Aorta (tissue), 5 donors: ENCODE results near the gene DAAM2. TPM values are rescaled to one million over a fixed set of nuclear protein-coding genes. Genes with fewer than 3 reads are reported as not detected.
A peak's percentile ranks its signal among the peaks of the same experiment; 100 is the strongest.

ENCODE experiments used
- ATAC-seq: fragments of 200-7000 bp; cut with Tn5 transposase; one replicate; pipeline ENCODE4 v1.9.1; 2022; ENCODE audit warnings: moderate library complexity; ENCODE audit not compliant: low FRiP score
- DNase-seq, 2 donors: peaks; one replicate each; pipeline ENCODE4 v3.0.0-alpha.2; 2020
- H3K27ac ChIP-seq, 2 donors: one replicate each; pipeline ENCODE4 v1.5.1; 2013; ENCODE audit warnings: low read length in 2 of 2, mild to moderate bottlenecking in 2 of 2, moderate library complexity in 2 of 2, control low read depth in 1 of 2, inconsistent platforms in 1 of 2, low read depth in 1 of 2
- H3K27me3 ChIP-seq, 2 donors: one replicate each; pipeline ENCODE4 v1.6.1; 2013; ENCODE audit warnings: control low read depth in 1 of 2, low read length in 1 of 2, mild to moderate bottlenecking in 1 of 2, moderate library complexity in 1 of 2; ENCODE audit not compliant: insufficient read depth in 2 of 2, control insufficient read depth in 1 of 2
- H3K36me3 ChIP-seq, 2 donors: one replicate each; pipeline ENCODE4 v1.6.1; 2013; ENCODE audit warnings: control low read depth in 1 of 2, low read length in 1 of 2, mild to moderate bottlenecking in 1 of 2; ENCODE audit not compliant: insufficient read depth in 2 of 2, control insufficient read depth in 1 of 2
- H3K4me1 ChIP-seq, 2 donors: one replicate each; pipeline ENCODE4 v1.6.1; 2013; ENCODE audit warnings: low read length in 2 of 2, control low read depth in 1 of 2, mild to moderate bottlenecking in 1 of 2, moderate library complexity in 1 of 2; ENCODE audit not compliant: insufficient read depth in 2 of 2, control insufficient read depth in 1 of 2
- H3K4me3 ChIP-seq, 2 donors: one replicate each; pipeline ENCODE4 v1.5.1; 2013; ENCODE audit warnings: low read length in 2 of 2, control low read depth in 1 of 2, mild to moderate bottlenecking in 1 of 2
- H3K9me3 ChIP-seq: one replicate; pipeline ENCODE4 v1.6.1; 2013; ENCODE audit warnings: mild to moderate bottlenecking, low read length; ENCODE audit not compliant: control insufficient read depth
- WGBS, 2 donors: extraction: QIAGEN DNeasy Blood & Tissue Kit; methylation state at CpG; one replicate each; pipeline ENCODE4 v1.1.7; 2013; 5-methylcytosine and 5-hydroxymethylcytosine counted together
- intact Hi-C, 2 donors: fragments of 100-400 bp; cut with DNase I; formaldehyde crosslinking; loops; one replicate each; pipeline versions ENCODE4 v1.14.2 to v1.15.0; 2022
- polyA plus RNA-seq, 2 donors: library from polyadenylated mRNA; stranded (reverse); fragments of 200-250 nt; gene quantifications; one replicate each; pipeline ENCODE4 v1.2.3, GENCODE V29; 2013
- total RNA-seq, 2 donors: library from RNA; stranded (reverse); fragmentation: NEBNext Ultra II Directional; extraction: Animal tissue kit (Norgen Biotek cat#: 25700); gene quantifications; one replicate each; pipeline ENCODE4 v1.2.1, GENCODE V29; 2021
- donor health status: healthy with polysubstance abuse.
- donor health status: Bipolar disorder and iron deficiency.
- donor health status: DM: no; HTN: no; CAD: no.
- donor health status: DM: no; HTN: no; CAD: no.
- donor health status: DM: yes; HTN: yes; CAD: no.

DAAM2 gene
- total and polyA plus RNA-seq, 4 donors: 27.3 to 62.1 (median 45.9) TPM

- 97% methylated on average over 3 of the region's 3 CpGs for WGBS, 2 donors
These were observed 78.8 kb downstream of the DAAM2 start for GRCh38 chr6:39870950-39871349.

GRCh38 chr6:39873439-39873838, 81.3 kb downstream of the DAAM2 start:
- Histone ChIP-seq H3K4me1 (no peaks in the 10 kb centered on the region), H3K9me3 (no peaks in the 10 kb centered on the region), H3K27me3 (no peaks in the 10 kb centered on the region), H3K27ac (no peak overlapping the region), H3K4me3 (no peak overlapping the region), H3K36me3 (peaks cover 3 to 11% of the 10 kb centered on the region in 2 donors)
- 59 to 76% methylated on average over 3 of the region's 3 CpGs for WGBS, 2 donors
- DNase-seq: no peak
- intact Hi-C loops: no loop called here
- no peak for ATAC-seq

More at GRCh38 chr6:39870950-39871349, 78.8 kb downstream of the DAAM2 start:
- no peak overlapping the region for H3K4me3 ChIP-seq
- ATAC-seq (no peak), DNase-seq (no peak)
- H3K27ac ChIP-seq: no peak overlapping the region
- no peaks in the 10 kb centered on the region for H3K9me3 ChIP-seq
- peaks cover 3 to 14% of the 10 kb centered on the region in 2 donors for H3K36me3 ChIP-seq
- intact Hi-C loops: no loop called here
- no peaks in the 10 kb centered on the region for H3K4me1 ChIP-seq
- no peaks in the 10 kb centered on the region for H3K27me3 ChIP-seq

GRCh38 chr6:39876111-39876510, 83.9 kb downstream of the DAAM2 start:
- Histone ChIP-seq H3K27ac (no peak overlapping the region), H3K4me3 (no peak overlapping the region), H3K4me1 (peaks cover 2% of the 10 kb centered on the region in 2 donors), H3K36me3 (peaks cover 3 to 10% of the 10 kb centered on the region in 2 donors), H3K27me3 (no peaks in the 10 kb centered on the region), H3K9me3 (no peaks in the 10 kb centered on the region)
- intact Hi-C loops: no loop called here
- DNase-seq (no peak), ATAC-seq (no peak)

GRCh38 chr6:39876826-39877225, 84.7 kb downstream of the DAAM2 start:
- no peak for ATAC-seq
- no peaks in the 10 kb centered on the region for H3K27me3 ChIP-seq
- DNase-seq: no peak
- peaks cover 2% of the 10 kb centered on the region in 2 donors for H3K4me1 ChIP-seq
- 69 to 74% methylated on average over 3 of the region's 3 CpGs for WGBS, 2 donors
- H3K27ac ChIP-seq: peak overlapping the region in 1 of 2 donors; percentile 59
- H3K36me3 ChIP-seq: peaks cover 3 to 7% of the 10 kb centered on the region in 2 donors
- intact Hi-C loops: no loop called here
- no peak overlapping the region for H3K4me3 ChIP-seq
- no peaks in the 10 kb centered on the region for H3K9me3 ChIP-seq

- H3K4me1 ChIP-seq: peaks cover 2% of the 10 kb centered on the region in 2 donors
- 27 to 36% methylated on average over 3 of the region's 3 CpGs for WGBS, 2 donors
These were observed 87.4 kb downstream of the DAAM2 start for GRCh38 chr6:39879535-39879934.

GRCh38 chr6:39880594-39880993, 88.4 kb downstream of the DAAM2 start:
- no peak overlapping the region for H3K4me3 ChIP-seq
- H3K36me3 ChIP-seq: peaks cover 0 to under 1% of the 10 kb centered on the region in 2 donors
- H3K4me1 ChIP-seq: peaks cover 2% of the 10 kb centered on the region in 2 donors
- ATAC-seq: no peak
- no peaks in the 10 kb centered on the region for H3K9me3 ChIP-seq
- no peak for DNase-seq
- H3K27ac ChIP-seq: peak overlapping the region; percentile 62 to 70
- 46 to 54% methylated on average over 4 of the region's 4 CpGs for WGBS, 2 donors
- H3K27me3 ChIP-seq: no peaks in the 10 kb centered on the region
- intact Hi-C loops: loop anchor here (10.0 kb wide), 2 partner anchors 156 to 536 kb away; partner anchors contain the start of gene KIF6 (in 1 of the 2)

More at GRCh38 chr6:39879535-39879934, 87.4 kb downstream of the DAAM2 start:
- ATAC-seq (no peak), DNase-seq (no peak)
- Histone ChIP-seq H3K36me3 (peaks cover 0 to 1% of the 10 kb centered on the region in 2 donors), H3K27me3 (no peaks in the 10 kb centered on the region), H3K4me3 (no peak overlapping the region), H3K9me3 (no peaks in the 10 kb centered on the region), H3K27ac (peak overlapping the region in 1 of 2 donors; percentile 62)
- intact Hi-C loops: no loop called here

- ATAC-seq: peak; percentile 49
- no peaks in the 10 kb centered on the region for H3K9me3 ChIP-seq
- H3K36me3 ChIP-seq: no peaks in the 10 kb centered on the region
- intact Hi-C loops: loop anchor here (10.0 kb wide), 2 partner anchors 157 to 537 kb away; partner anchors contain the start of gene KIF6 (in 1 of the 2)
- DNase-seq: peak; percentile 83 to 87
- no peaks in the 10 kb centered on the region for H3K27me3 ChIP-seq
- 4 to 7% methylated on average over 16 of the region's 16 CpGs for WGBS, 2 donors
- H3K4me3 ChIP-seq: no peak overlapping the region
- peaks cover 2 to 5% of the 10 kb centered on the region in 2 donors for H3K4me1 ChIP-seq
- H3K27ac ChIP-seq: peak overlapping the region; percentile 53 to 97
These were observed 89.8 kb downstream of the DAAM2 start for GRCh38 chr6:39881851-39882530.

- DNase-seq: peak; percentile 90 to 93
- WGBS, 2 donors: 5 to 6% methylated on average over 8 of the region's 8 CpGs
- Histone ChIP-seq H3K9me3 (no peaks in the 10 kb centered on the region), H3K27ac (peak overlapping the region; percentile 32 to 97), H3K4me1 (peaks cover 2 to 5% of the 10 kb centered on the region in 2 donors), H3K27me3 (no peaks in the 10 kb centered on the region), H3K36me3 (no peaks in the 10 kb centered on the region), H3K4me3 (no peak overlapping the region)
- ATAC-seq: peak; percentile 74
- intact Hi-C loops: loop anchor here (10.0 kb wide), 2 partner anchors 158 to 538 kb away; partner anchors contain the start of gene KIF6 (in 1 of the 2)
These were observed 90.3 kb downstream of the DAAM2 start for GRCh38 chr6:39882531-39882899.

- no peaks in the 10 kb centered on the region for H3K27me3 ChIP-seq
- no peak for ATAC-seq
- WGBS, 2 donors: 42 to 56% methylated on average over 5 of the region's 5 CpGs
- no peak overlapping the region for H3K4me3 ChIP-seq
- H3K4me1 ChIP-seq: peaks cover 2 to 5% of the 10 kb centered on the region in 2 donors
- no peaks in the 10 kb centered on the region for H3K9me3 ChIP-seq
- intact Hi-C loops: loop anchor here (5.0 to 10.0 kb wide), 3 partner anchors 92 to 540 kb away; partner anchors contain the start of genes DAAM2 (in 2 of the 2) and KIF6 (in 1 of the 2)
- H3K27ac ChIP-seq: peak overlapping the region; percentile 65 to 73
- H3K36me3 ChIP-seq: no peaks in the 10 kb centered on the region
- no peak for DNase-seq
These were observed 92.5 kb downstream of the DAAM2 start for GRCh38 chr6:39884696-39885095.
